Fibroblast of skin of scalp (primary cell): ENCODE measurements around the gene OR6Y1. TPM values are rescaled to one million over a fixed set of nuclear protein-coding genes. Genes with fewer than 3 reads are reported as not detected.

Experiments used
- DNase-seq: peaks from one replicate; pipeline ENCODE4 v3.0.0-alpha.2; 2013
- polyA plus RNA-seq, 2 experiments: library from polyadenylated mRNA; unstranded; fragments of 120-200 nt; gene quantifications; one replicate each; pipeline ENCODE4 v1.2.1, GENCODE V29; 2013; ENCODE audit not compliant: insufficient read length in 2 of 2

OR6Y1 gene
- not detected for polyA plus RNA-seq (2013, experiment 1 of 2; ENCODE audit: insufficient read length)
- not detected for polyA plus RNA-seq (2013, experiment 2 of 2; ENCODE audit: insufficient read length)

GRCh38 chr1:158554352-158554751, at the start of gene OR6Y1:
Gene OR6Y1, minus strand, starts transcription at chr1:158554405. Its CDS starts 6,300 bp downstream, at chr1:158548105.
- DNase-seq, result no peak

- no peak for DNase-seq
These were observed 46.5 kb upstream of the OR6Y1 start for GRCh38 chr1:158600735-158601134.

GRCh38 chr1:158586942-158587341, 32.7 kb upstream of the OR6Y1 start:
- DNase-seq, result no peak

- DNase-seq, result no peak
These were observed 29.8 kb upstream of the OR6Y1 start for GRCh38 chr1:158583962-158584361.

DNA sequence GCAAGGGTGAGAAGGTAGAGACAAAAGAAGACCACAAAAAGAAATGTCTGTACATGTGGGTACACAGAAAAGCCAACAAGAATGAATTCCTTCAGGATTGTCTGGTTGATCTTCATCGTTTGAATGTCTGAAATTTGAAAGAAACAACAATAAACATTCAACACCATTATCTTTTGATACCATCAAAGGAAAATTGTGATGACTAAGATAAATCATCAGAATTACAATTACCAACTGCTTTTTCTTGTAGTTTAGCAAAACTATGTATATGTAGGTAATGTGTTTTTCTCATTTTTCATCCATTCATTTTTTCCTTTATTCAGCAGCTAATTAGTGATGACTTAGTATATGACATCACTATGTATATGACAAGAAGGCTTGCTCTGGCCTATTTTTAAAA, 25.5 kb upstream of the OR6Y1 start, which contains the start of gene OR10X1:
OR10X1 (minus strand) TSS at position 167 of the 400 bp plus-strand sequence; CDS start at position 167, 0 bp downstream.
- DNase-seq, result no peak

DNA sequence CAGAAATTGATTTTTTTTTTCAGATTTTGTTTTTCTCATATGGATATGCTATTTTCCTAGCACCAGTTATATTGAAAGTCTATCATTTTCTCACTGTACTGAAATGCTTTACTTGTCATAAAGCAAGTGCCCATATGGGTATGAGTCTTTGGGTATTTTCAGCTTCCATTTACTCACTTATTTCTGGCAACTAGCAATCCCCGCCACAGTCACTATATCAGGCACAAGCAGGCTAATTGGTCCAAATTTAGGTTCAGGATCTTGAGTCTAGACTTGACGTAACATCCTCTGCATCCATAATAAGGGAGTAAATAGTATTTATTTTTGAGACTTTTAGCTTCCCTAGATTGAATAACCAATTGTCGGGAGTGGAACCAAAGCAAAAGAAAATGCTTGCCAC, 23.4 kb upstream of the OR6Y1 start:
- no peak for DNase-seq

DNA sequence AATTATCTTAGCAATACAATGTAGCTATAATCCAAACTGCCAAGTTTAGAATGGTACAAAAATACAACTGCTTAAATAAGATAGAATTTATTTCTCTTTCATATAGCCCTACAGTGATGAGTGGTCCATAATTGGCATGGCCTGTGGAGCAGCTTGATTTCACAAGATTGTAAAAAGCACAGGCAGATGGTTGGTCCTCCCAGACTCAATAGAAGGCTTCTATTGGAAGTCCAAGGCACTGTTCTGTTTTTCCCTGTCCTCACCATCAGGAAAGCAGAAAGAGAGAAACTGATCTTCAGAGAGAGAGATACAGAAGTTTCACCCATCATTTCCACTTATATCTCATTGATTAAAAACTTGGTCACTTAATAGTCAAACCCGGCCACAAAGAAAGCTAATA, 18.0 kb upstream of the OR6Y1 start:
- DNase-seq, result no peak

DNA sequence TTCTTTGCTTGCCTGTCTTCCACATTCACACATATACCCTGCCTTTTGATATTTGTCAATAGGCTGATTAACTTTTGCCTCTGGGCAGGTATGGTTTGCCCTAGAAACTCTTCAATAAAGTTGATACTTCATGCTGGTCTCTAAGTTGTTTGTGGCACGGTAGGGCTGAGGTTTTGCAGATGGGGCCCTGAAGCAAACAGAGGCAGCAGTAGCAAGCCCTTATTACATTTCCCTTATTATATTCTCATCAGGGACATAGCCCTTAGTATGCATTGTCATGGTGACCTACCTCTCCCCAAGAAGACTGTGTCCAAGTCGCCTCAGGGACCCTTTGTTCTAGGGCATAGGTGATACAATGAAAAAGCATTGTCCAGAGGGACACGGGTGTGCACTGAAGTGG, 16.3 kb upstream of the OR6Y1 start, which contains the start of gene OR6P1:
OR6P1 (minus strand) TSS at position 101 of the 400 bp plus-strand sequence. CDS start 6,976 bp downstream, outside the sequence.
- no peak for DNase-seq

- DNase-seq, result no peak
These were observed 10.4 kb upstream of the OR6Y1 start for GRCh38 chr1:158564608-158565007.

DNA sequence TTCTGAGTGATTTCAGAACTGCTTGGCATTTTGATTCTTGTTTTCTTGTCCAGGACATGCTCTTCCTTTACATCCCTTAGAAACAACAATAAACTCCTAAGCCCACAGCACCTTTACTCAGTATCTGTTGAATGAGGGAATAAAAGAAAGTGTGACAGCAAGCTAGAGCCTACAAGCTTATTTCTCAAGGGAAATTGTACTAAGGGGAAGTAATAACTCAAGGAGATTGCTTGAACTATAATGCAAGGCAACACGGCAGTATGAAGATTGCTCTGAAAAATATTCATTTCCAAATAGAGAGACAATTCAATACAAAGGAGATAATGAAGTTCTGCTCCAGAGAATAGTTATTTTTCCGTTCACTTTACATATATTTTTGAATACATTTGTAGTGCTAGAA, 9.6 kb upstream of the OR6Y1 start:
- DNase-seq, result no peak

DNA sequence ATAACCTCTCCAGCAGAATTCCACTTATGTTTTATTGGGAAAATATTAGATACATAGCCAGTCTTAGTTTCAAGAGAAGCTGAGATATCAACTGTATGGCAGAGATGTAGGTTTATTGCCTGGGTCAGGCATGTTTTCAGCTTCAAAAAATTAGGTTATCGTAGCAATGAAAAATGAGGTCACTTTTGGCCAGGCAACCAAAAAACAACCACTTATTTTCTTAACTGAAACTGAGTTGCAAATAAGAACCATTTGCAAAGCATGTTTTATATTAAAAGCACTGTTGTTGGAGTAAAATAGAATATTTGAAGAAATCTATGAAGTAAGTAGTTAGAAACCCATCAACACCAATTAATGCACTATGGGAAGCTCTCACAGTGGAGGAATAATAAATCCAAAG, 5.5 kb upstream of the OR6Y1 start:
- no peak for DNase-seq

GRCh38 chr1:158552296-158552695, 1.9 kb downstream of the OR6Y1 start:
- no peak for DNase-seq

GRCh38 chr1:158547533-158547932, 6.7 kb downstream of the OR6Y1 start:
- DNase-seq, result no peak

DNA sequence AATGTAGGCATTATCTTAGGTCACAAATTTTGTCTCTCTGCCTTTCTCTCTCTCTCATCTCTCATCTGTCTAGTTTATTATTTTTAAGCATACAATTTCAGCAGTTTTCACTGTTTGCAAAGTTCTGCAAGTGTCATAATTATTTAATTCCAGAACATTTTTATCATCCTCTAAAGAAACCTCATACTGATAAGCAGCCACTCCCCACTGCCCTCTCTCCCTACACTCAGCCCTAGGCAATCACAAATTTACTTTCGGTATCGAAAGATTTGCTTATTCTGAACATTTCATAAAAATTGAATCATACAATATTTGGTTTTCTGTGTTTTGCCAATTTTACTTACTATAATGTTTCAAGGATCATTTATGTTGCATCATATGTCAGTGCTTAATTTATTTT, 16.6 kb downstream of the OR6Y1 start:
- no peak for DNase-seq

DNA sequence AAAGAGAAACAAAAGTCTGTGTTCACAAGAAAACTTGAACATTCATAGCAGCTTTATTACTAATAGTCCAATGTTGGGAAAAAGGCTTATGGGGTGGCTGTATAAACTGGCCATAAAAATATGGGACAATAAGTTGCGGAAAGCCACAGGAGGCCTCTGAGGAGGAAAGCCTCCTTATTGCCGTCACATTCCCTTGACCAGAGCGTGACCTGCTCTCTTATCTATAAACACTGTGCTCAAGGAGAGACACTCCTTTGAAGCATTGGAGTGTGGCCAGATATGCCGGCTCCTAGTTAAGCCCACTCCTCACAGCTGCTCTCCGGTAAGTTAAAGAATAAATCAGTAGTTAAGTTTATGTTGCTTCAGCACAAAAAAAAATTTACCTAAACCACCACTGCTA, 19.7 kb downstream of the OR6Y1 start:
- DNase-seq, result no peak

GRCh38 chr1:158527190-158527815, 26.9 kb downstream of the OR6Y1 start:
- DNase-seq, result no peak

- DNase-seq, result no peak
These were observed 32.5 kb downstream of the OR6Y1 start for GRCh38 chr1:158521666-158522058.

DNA sequence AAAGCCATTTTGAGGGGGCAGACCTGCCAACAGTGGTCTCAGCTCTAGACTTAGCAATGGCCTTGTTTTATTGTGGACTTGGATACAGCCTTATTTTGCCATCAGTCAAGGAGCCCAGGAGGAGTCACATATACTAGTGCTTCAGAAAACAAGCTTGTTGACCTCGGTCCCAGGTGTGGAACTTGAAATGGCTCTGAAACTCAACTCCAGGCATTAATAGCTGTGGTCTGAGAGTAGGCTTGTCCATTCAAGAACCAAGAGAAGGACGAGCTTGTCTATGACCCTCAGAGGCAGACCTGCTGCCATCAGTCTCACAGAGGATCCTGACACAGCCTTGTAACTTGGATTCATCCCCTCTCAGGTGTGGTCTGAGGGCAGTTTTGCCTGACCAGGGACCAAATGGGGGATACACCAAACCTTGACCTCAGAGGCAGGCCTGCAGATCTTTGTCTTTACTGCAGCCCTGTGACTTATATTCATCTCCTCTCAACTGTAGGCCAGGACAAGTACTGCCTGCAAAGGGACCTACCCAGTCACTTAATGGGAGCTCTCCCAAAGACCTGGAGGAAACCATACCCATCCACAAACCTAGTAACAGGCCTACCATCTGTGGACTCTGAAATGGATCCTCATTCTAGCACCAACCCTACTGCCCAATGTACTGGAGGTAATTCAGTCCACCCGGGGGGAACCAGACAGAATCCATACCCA, 33.1 kb downstream of the OR6Y1 start:
- DNase-seq, result no peak

- DNase-seq, result no peak
These were observed 34.2 kb downstream of the OR6Y1 start for GRCh38 chr1:158520021-158520420.

- no peak for DNase-seq
These were observed 37.2 kb downstream of the OR6Y1 start for GRCh38 chr1:158516966-158517365.

- DNase-seq, result peak; percentile 8
These were observed 44.6 kb downstream of the OR6Y1 start for GRCh38 chr1:158509471-158510156.

- DNase-seq, result no peak
These were observed 46.7 kb downstream of the OR6Y1 start for GRCh38 chr1:158507511-158507910.

DNA sequence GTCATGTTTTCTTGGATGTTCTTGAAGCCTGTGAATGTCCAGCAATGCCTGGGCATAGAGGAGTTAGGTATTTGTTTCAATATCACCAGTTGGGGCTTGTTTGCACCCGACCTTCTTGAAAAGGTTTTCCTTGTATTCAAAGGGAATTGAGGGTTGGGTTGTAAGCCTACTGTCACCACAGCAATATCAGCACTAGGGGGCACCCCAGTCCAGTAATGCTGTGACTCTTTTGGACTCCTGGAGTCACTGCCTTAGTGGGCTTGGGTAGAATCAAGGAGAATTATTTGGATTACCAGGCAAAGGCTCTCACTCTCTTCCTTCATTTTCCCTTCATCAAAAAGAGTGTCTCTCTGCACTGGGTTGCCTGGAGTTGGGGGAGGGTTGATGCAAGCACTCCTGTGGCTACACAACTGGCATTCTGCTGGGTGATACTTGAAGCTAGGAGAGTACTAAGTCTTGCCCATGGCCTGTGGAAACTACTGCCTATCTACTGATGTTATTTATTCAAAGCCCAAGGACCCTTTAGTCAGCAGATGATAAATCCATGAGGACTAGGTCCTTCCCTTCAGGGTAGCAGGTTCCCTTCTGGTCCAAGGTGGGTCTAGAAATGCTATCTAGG, 47.7 kb downstream of the OR6Y1 start:
- DNase-seq, result peak; percentile 3
